Thyroid gland (tissue), 4 donors: ENCODE results near the gene ICAM5. TPM values are rescaled to one million over a fixed set of nuclear protein-coding genes. Genes with fewer than 3 reads are reported as not detected.
A peak's percentile ranks its signal among the peaks of the same experiment; 100 is the strongest.
"Not testable (repeated sequence)": the region's sequence is repeated elsewhere in the genome, so short reads cannot be mapped to it uniquely, and the experiment has no call there.

Experiments
- DNase-seq, 2 donors: peaks; one replicate each; pipeline ENCODE4 v3.0.0-alpha.2; 2019
- H3K27ac ChIP-seq, 3 donors: fragments of 200-600 bp; sonication (generic); 1 replicate in 2 of 3; 2 replicates in 1 of 3; pipeline ENCODE4 v1.5.1; 2016 to 2019; ENCODE audit warnings: mild to moderate bottlenecking in 1 of 3, moderate library complexity in 1 of 3
- H3K27me3 ChIP-seq: fragments of 200-600 bp; sonication (generic); one replicate; pipeline ENCODE4 v1.5.1; 2019
- H3K36me3 ChIP-seq, 2 donors: fragments of 200-600 bp; sonication (generic); one replicate each; pipeline ENCODE4 v1.5.1; 2016 to 2019
- H3K4me1 ChIP-seq, 2 donors: fragments of 200-600 bp; sonication (generic); one replicate each; pipeline ENCODE4 v1.5.1; 2017 to 2019
- H3K4me3 ChIP-seq, 3 donors: fragments of 200-600 bp; sonication (generic); replicated peaks in 1 of 3; 1 replicate in 2 of 3; 2 replicates in 1 of 3; pipeline ENCODE4 v1.5.1; 2016; ENCODE audit warnings: mild to moderate bottlenecking in 1 of 3
- H3K9me3 ChIP-seq: fragments of 200-600 bp; sonication (generic); one replicate; pipeline ENCODE4 v1.5.1; 2017
- CTCF ChIP-seq, 6 experiments: fragments of 200-600 bp in 3 of 6; fragments of 450-650 bp in 3 of 6; sonication (generic) in 3 of 6; IDR thresholded peaks; one replicate each; pipeline ENCODE4 v1.5.1; 2016 to 2019; ENCODE audit warnings: antibody characterized with exemption in 6 of 6, mild to moderate bottlenecking in 2 of 6, inconsistent platforms in 1 of 6, moderate library complexity in 1 of 6
- POLR2A ChIP-seq, 2 donors: fragments of 450-650 bp; IDR thresholded peaks; one replicate each; pipeline ENCODE4 v1.6.1; 2017; ENCODE audit warnings: antibody characterized with exemption in 2 of 2, mild to moderate bottlenecking in 2 of 2, moderate library complexity in 1 of 2
- WGBS, 2 donors: methylation state at CpG; one replicate each; pipeline ENCODE4 v1.1.5; 2017; 5-methylcytosine and 5-hydroxymethylcytosine counted together
- intact Hi-C: fragments of 100-400 bp; cut with DNase I; formaldehyde crosslinking; loops from one replicate; pipeline ENCODE4 v1.15.1; 2023
- total RNA-seq, 4 donors: library from RNA; depleted of rRNA; stranded (reverse); fragments of >200 nt; gene quantifications; one replicate each; pipeline ENCODE4 v1.2.3, GENCODE V29; 2016

The ICAM5 gene
- total RNA-seq, 4 donors from 2014 or later = 1.0 to 1.6 TPM; not detected in 2

GRCh38 chr19:10333758-10334587 lies 44.2 kb downstream of the ICAM5 start:
- Histone ChIP-seq H3K4me3 (peak overlapping the region; percentile 16 to 75 (median 17)), H3K27ac (peak overlapping the region; percentile 3 to 86 (median 18)), H3K36me3 (peaks cover 10 to 17% of the 10 kb centered on the region in 2 donors), H3K4me1 (peaks cover 11 to 24% of the 10 kb centered on the region in 2 donors), H3K9me3 (no peaks in the 10 kb centered on the region), H3K27me3 (no peaks in the 10 kb centered on the region)
- TF ChIP-seq CTCF (IDR thresholded peaks at IDR 0.05) (no peak), POLR2A (IDR thresholded peaks at IDR 0.05) (peak in 1 of 2 donors; percentile 42)
- 8 to 20% methylated on average over 18 to 20 of the region's 44 CpGs for WGBS, 2 donors
- intact Hi-C loops = no loop called here
- no peak for DNase-seq

GRCh38 chr19:10334588-10335351 lies 45.0 kb downstream of the ICAM5 start:
- Histone ChIP-seq H3K4me3 (peak overlapping the region; percentile 16 to 75 (median 17)), H3K27me3 (no peaks in the 10 kb centered on the region), H3K27ac (peak overlapping the region; percentile 3 to 62 (median 18)), H3K36me3 (peaks cover 2 to 9% of the 10 kb centered on the region in 2 donors), H3K9me3 (no peaks in the 10 kb centered on the region), H3K4me1 (peaks cover 11 to 24% of the 10 kb centered on the region in 2 donors)
- peak; percentile 97 to 98 for DNase-seq
- intact Hi-C loops = loop anchor here (5.0 kb wide), 1 partner anchor 43 kb away; no protein-coding TSS in a partner anchor
- TF ChIP-seq CTCF (IDR thresholded peaks at IDR 0.05) (peak in 1 of 6 experiments; percentile 8), POLR2A (IDR thresholded peaks at IDR 0.05) (peak in 1 of 2 donors; percentile 74)
- WGBS, 2 donors = 11 to 17% methylated on average over 9 to 36 of the region's 59 CpGs

- no peak overlapping the region for H3K27ac ChIP-seq
- peak overlapping the region in 1 of 3 donors; percentile 75 for H3K4me3 ChIP-seq
- DNase-seq = peak; percentile 37 to 41
- H3K4me1 ChIP-seq = peaks cover 11 to 24% of the 10 kb centered on the region in 2 donors
- H3K9me3 ChIP-seq = no peaks in the 10 kb centered on the region
- intact Hi-C loops = loop anchor here (5.0 kb wide), 1 partner anchor 42 kb away; no protein-coding TSS in a partner anchor
- peaks cover 0 to 2% of the 10 kb centered on the region in 2 donors for H3K36me3 ChIP-seq
- TF ChIP-seq CTCF (IDR thresholded peaks at IDR 0.05) (no peak), POLR2A (IDR thresholded peaks at IDR 0.05) (no peak)
- 46 to 64% methylated on average over 5 to 9 of the region's 26 CpGs for WGBS, 2 donors
- H3K27me3 ChIP-seq = no peaks in the 10 kb centered on the region
Measured at GRCh38 chr19:10335352-10335985, 45.7 kb downstream of the ICAM5 start.

- 93 to 96% methylated on average over 9 of the region's 9 CpGs for WGBS, 2 donors
- H3K4me3 ChIP-seq, DNase-seq, H3K27ac ChIP-seq, H3K27me3 ChIP-seq, H3K9me3 ChIP-seq, H3K36me3 ChIP-seq: not testable (repeated sequence)
- intact Hi-C loops = loop anchor here (5.0 kb wide), 1 partner anchor 41 kb away; no protein-coding TSS in a partner anchor
- H3K4me1 ChIP-seq = peaks cover 11 to 23% of the 10 kb centered on the region in 2 donors
Measured at GRCh38 chr19:10336725-10337124, 47.0 kb downstream of the ICAM5 start.

- intact Hi-C loops = loop anchor here (5.0 kb wide), 1 partner anchor 38 kb away; no protein-coding TSS in a partner anchor
- H3K4me3 ChIP-seq = no peak overlapping the region
- WGBS, 2 donors = 84 to 86% methylated on average over 6 of the region's 6 CpGs
Measured at GRCh38 chr19:10338940-10339339, 49.2 kb downstream of the ICAM5 start.

More at GRCh38 chr19:10338940-10339339, 49.2 kb downstream of the ICAM5 start:
- Histone ChIP-seq H3K9me3 (no peaks in the 10 kb centered on the region), H3K27me3 (no peaks in the 10 kb centered on the region), H3K4me1 (peaks cover 4 to 10% of the 10 kb centered on the region in 2 donors), H3K27ac (no peak overlapping the region), H3K36me3 (no peaks in the 10 kb centered on the region)
- DNase-seq = no peak
- no peak for TF ChIP-seq CTCF (IDR thresholded peaks at IDR 0.05)
- no peak for TF ChIP-seq POLR2A (IDR thresholded peaks at IDR 0.05)
